Measurements from ENCODE around the gene DNPH1. TPM values are rescaled to one million over a fixed set of nuclear protein-coding genes. Genes with fewer than 3 reads are reported as not detected.

The DNPH1 gene
- total RNA-seq, 1 donor from 2014 or later, result 299 TPM

GRCh38 chr6:43188426-43188825, 40.9 kb downstream of the DNPH1 start:
- TF ChIP-seq CTCF (conservative IDR thresholded peaks at IDR 0.05; ENCODE audit: low read depth, low read length), result no peak
- no peak for DNase-seq (ENCODE audit: low read depth)
- no peak overlapping the region for H3K4me3 ChIP-seq (ENCODE audit: low read depth, low read length)

GRCh38 chr6:43187821-43188220, 41.5 kb downstream of the DNPH1 start:
- H3K4me3 ChIP-seq (ENCODE audit: low read depth, low read length), result no peak overlapping the region
- TF ChIP-seq CTCF (conservative IDR thresholded peaks at IDR 0.05; ENCODE audit: low read depth, low read length), result no peak
- DNase-seq (ENCODE audit: low read depth), result no peak

GRCh38 chr6:43186706-43187105, 42.6 kb downstream of the DNPH1 start:
- no peak overlapping the region for H3K4me3 ChIP-seq (ENCODE audit: low read depth, low read length)
- no peak for DNase-seq (ENCODE audit: low read depth)
- TF ChIP-seq CTCF (conservative IDR thresholded peaks at IDR 0.05; ENCODE audit: low read depth, low read length), result no peak

GRCh38 chr6:43186019-43186418, 43.3 kb downstream of the DNPH1 start:
- TF ChIP-seq CTCF (conservative IDR thresholded peaks at IDR 0.05; ENCODE audit: low read depth, low read length), result no peak
- DNase-seq (ENCODE audit: low read depth), result no peak
- H3K4me3 ChIP-seq (ENCODE audit: low read depth, low read length), result no peak overlapping the region

GRCh38 chr6:43185391-43185985, 43.8 kb downstream of the DNPH1 start:
- TF ChIP-seq CTCF (conservative IDR thresholded peaks at IDR 0.05; ENCODE audit: low read depth, low read length), result no peak
- DNase-seq (ENCODE audit: low read depth), result no peak
- no peak overlapping the region for H3K4me3 ChIP-seq (ENCODE audit: low read depth, low read length)

- no peak for TF ChIP-seq CTCF (conservative IDR thresholded peaks at IDR 0.05; ENCODE audit: low read depth, low read length)
- H3K4me3 ChIP-seq (ENCODE audit: low read depth, low read length), result no peak overlapping the region
Observed at GRCh38 chr6:43184268-43184985, 44.9 kb downstream of the DNPH1 start.

GRCh38 chr6:43183441-43183840, 45.8 kb downstream of the DNPH1 start:
- H3K4me3 ChIP-seq (ENCODE audit: low read depth, low read length), result peak overlapping the region; percentile 97
- TF ChIP-seq CTCF (conservative IDR thresholded peaks at IDR 0.05; ENCODE audit: low read depth, low read length), result no peak

More at GRCh38 chr6:43184268-43184985, 44.9 kb downstream of the DNPH1 start:
- DNase-seq (ENCODE audit: low read depth), result no peak

More at GRCh38 chr6:43183441-43183840, 45.8 kb downstream of the DNPH1 start:
- DNase-seq (ENCODE audit: low read depth), result no peak
